GM23338 (cell line): Measurements from ENCODE around the gene COQ10A. TPM values are rescaled to one million over a fixed set of nuclear protein-coding genes. Genes with fewer than 3 reads are reported as not detected.

Experiments
- ATAC-seq: fragments of 200-7000 bp; cut with Tn5 transposase; 3 replicates; pipeline ENCODE4 v1.9.1; 2020
- DNase-seq: peaks from one replicate; pipeline ENCODE4 v3.0.0-alpha.2; 2015; ENCODE audit warnings: low spot score
- H2AFZ ChIP-seq: fragments of 200-600 bp; sonication (generic); 2 replicates; pipeline ENCODE4 v1.8.0; 2016; ENCODE audit warnings: antibody characterized with exemption, mild to moderate bottlenecking, moderate library complexity
- H3F3A ChIP-seq: fragments of 200-600 bp; sonication (generic); replicated peaks from 2 replicates; pipeline ENCODE4 v1.8.0; 2017; ENCODE audit warnings: antibody characterized with exemption, mixed run types, low read depth
- H3K27ac ChIP-seq: fragments of 200-600 bp; sonication (generic); 2 replicates; pipeline ENCODE4 v1.6.1; 2016; ENCODE audit warnings: low read depth
- H3K27me3 ChIP-seq: fragments of 200-600 bp; sonication (generic); 2 replicates; pipeline ENCODE4 v1.8.0; 2016; ENCODE audit warnings: mild to moderate bottlenecking, mixed run types, moderate library complexity; ENCODE audit not compliant: insufficient read depth
- H3K36me3 ChIP-seq: fragments of 200-600 bp; sonication (generic); 2 replicates; pipeline ENCODE4 v1.8.0; 2016; ENCODE audit warnings: mild to moderate bottlenecking; ENCODE audit not compliant: insufficient read depth
- H3K4me1 ChIP-seq: fragments of 200-600 bp; sonication (generic); 2 replicates; pipeline ENCODE4 v1.8.0; 2016; ENCODE audit warnings: mild to moderate bottlenecking, moderate library complexity; ENCODE audit not compliant: insufficient read depth
- H3K4me2 ChIP-seq: fragments of 200-600 bp; sonication (generic); 2 replicates; pipeline ENCODE4 v1.7.1; 2017; ENCODE audit warnings: mixed run types
- H3K4me3 ChIP-seq: fragments of 200-600 bp; sonication (generic); 2 replicates; pipeline ENCODE4 v1.6.1; 2016; ENCODE audit warnings: mixed run types
- H3K79me2 ChIP-seq: fragments of 200-600 bp; sonication (generic); replicated peaks from 2 replicates; pipeline ENCODE4 v1.8.0; 2017; ENCODE audit warnings: mild to moderate bottlenecking; ENCODE audit not compliant: insufficient read depth
- H3K9me2 ChIP-seq: fragments of 200-600 bp; sonication (generic); 2 replicates; pipeline ENCODE4 v1.8.0; 2017; ENCODE audit not compliant: insufficient read depth
- H4K20me1 ChIP-seq: fragments of 200-600 bp; sonication (generic); replicated peaks from 2 replicates; pipeline ENCODE4 v1.8.0; 2017; ENCODE audit warnings: mild to moderate bottlenecking; ENCODE audit not compliant: insufficient read depth
- H3K27ac Mint-ChIP-seq: 2 replicates; pipeline ENCODE4 v1.8.0; 2020; ENCODE audit warnings: inconsistent platforms, mild to moderate bottlenecking, moderate library complexity, mixed read lengths
- H3K27me3 Mint-ChIP-seq: 3 replicates; pipeline ENCODE4 v1.8.0; 2022; ENCODE audit warnings: low read depth, mild to moderate bottlenecking, moderate library complexity, mixed read lengths, inconsistent platforms; ENCODE audit not compliant: insufficient read depth, poor library complexity
- H3K36me3 Mint-ChIP-seq: 3 replicates; pipeline ENCODE4 v1.8.0; 2021; ENCODE audit warnings: low read depth, mild to moderate bottlenecking, inconsistent platforms, moderate library complexity, mixed read lengths
- H3K4me1 Mint-ChIP-seq: 3 replicates; pipeline ENCODE4 v1.8.0; 2020; ENCODE audit warnings: mild to moderate bottlenecking, inconsistent platforms, mixed read lengths
- H3K4me3 Mint-ChIP-seq: 3 replicates; pipeline ENCODE4 v1.8.0; 2021; ENCODE audit warnings: moderate library complexity, mild to moderate bottlenecking, inconsistent platforms, mixed read lengths
- H3K9me3 Mint-ChIP-seq: 3 replicates; pipeline ENCODE4 v1.8.0; 2020; ENCODE audit warnings: moderate library complexity, mild to moderate bottlenecking, inconsistent platforms, mixed read lengths
- ETS1 ChIP-seq: IDR thresholded peaks from 2 replicates; pipeline ENCODE4 v1.6.1; 2016; ENCODE audit warnings: antibody characterized with exemption
- EZH2 ChIP-seq: fragments of 200-600 bp; sonication (generic); IDR thresholded peaks from one replicate; pipeline ENCODE4 v1.8.0; 2017; ENCODE audit warnings: antibody characterized with exemption, mild to moderate bottlenecking, low read depth; ENCODE audit not compliant: unreplicated experiment
- JUNB ChIP-seq: IDR thresholded peaks from one replicate; pipeline ENCODE4 v1.6.1; 2016; ENCODE audit warnings: antibody characterized with exemption; ENCODE audit not compliant: unreplicated experiment
- POLR2AphosphoS5 ChIP-seq: IDR thresholded peaks from 2 replicates; pipeline ENCODE4 v1.6.1; 2016; ENCODE audit warnings: antibody characterized with exemption, low read depth
- STAT1 ChIP-seq: IDR thresholded peaks from one replicate; pipeline ENCODE4 v1.6.1; 2016; ENCODE audit warnings: antibody characterized with exemption; ENCODE audit not compliant: unreplicated experiment
- ZNF331 ChIP-seq: fragments of 250-450 bp; sonication (Bioruptor Pico); IDR thresholded peaks from 2 replicates; pipeline ENCODE4 v1.5.0; 2020; ENCODE audit warnings: low read depth, mild to moderate bottlenecking, moderate library complexity
- ZNF462 ChIP-seq: fragments of 250-450 bp; sonication (Bioruptor Pico); IDR thresholded peaks from 2 replicates; pipeline ENCODE4 v1.5.0; 2020; ENCODE audit warnings: mild to moderate bottlenecking, moderate library complexity
- polyA plus RNA-seq: library from polyadenylated mRNA; unstranded; fragments of >200 nt; fragmentation: Nextera tagmentation; extraction: Ambion mirVana; gene quantifications from 2 replicates; pipeline ENCODE4 v1.2.1, GENCODE V29; 2016
- total RNA-seq: library from RNA; depleted of rRNA; stranded (reverse); fragments of >200 nt; shearing (Covaris generic); gene quantifications from 2 replicates; pipeline ENCODE4 v1.2.3, GENCODE V29; 2014
- TF ChIP-seq, protein P1 (sequence below), 2 experiments: fragments of 200-600 bp in 1 of 2; sonication (generic) in 1 of 2; conservative IDR thresholded peaks; 2 replicates each; pipeline versions ENCODE4 v1.5.1 to v1.6.1; 2016 to 2017; ENCODE audit warnings: antibody characterized with exemption in 2 of 2, low read depth in 2 of 2, mild to moderate bottlenecking in 2 of 2, moderate library complexity in 1 of 2

Gene COQ10A
- total and polyA plus RNA-seq, 2 experiments from 2014 or later, result 12.8 to 15.2 TPM

DNA sequence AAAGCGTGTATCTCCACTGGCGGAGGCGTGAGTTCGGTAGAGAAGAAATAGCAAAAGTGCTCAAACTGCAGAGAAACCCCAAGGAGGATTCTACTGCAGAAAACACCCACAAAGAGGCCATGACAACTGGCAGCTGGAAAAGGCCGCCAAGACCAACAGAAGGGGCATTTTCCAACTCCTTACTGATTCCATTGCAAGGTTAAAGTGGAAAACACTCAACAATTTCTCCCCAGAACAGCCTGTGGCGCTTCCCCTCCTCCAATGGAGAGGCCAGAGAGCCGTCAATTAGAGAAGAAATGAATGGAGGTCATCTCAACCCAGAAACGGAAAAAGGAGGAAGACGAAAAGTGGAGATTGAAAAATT, 7.9 kb upstream of the COQ10A start (continued):
- no peak for TF ChIP-seq ZNF331 (CRISPR knock-in tag)

DNA sequence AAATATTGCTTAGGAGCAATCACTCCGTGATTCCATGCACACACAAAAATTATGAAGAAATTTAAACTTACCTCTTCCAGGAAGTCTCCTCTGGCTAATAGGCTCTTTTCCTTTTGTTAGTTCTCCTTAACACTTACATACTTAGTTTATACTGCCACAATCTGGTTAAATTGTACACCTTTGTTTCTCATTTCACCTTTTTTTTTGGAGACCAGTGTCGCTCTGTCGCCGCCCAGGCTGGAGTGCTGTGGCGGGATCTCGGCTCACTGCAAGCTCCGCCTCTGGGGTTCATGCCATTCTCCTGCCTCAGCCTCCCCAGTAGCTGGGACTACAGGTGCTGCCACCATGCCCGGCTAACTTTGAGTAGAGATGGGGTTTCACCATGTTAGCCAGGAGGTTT, 6.4 kb upstream of the COQ10A start:
- no peak overlapping the region for H3K27ac ChIP-seq
- no peaks in the 10 kb centered on the region for H3K9me2 ChIP-seq
- H3K36me3 ChIP-seq, result peaks cover 15% of the 10 kb centered on the region; the same call in 1 of the 2 replicates
- Mint-ChIP-seq H3K4me1 (peaks cover 18% of the 10 kb centered on the region), H3K9me3 (no peaks in the 10 kb centered on the region; the same call in 1 of the 3 replicates), H3K4me3 (no peak overlapping the region), H3K27me3 (peaks cover 25% of the 10 kb centered on the region), H3K36me3 (peaks cover 11% of the 10 kb centered on the region), H3K27ac (no peak overlapping the region)
- no peaks in the 10 kb centered on the region for H3K27me3 ChIP-seq
- no peak for TF ChIP-seq POLR2AphosphoS5
- TF ChIP-seq STAT1, result no peak
- TF ChIP-seq EZH2, result no peak
- TF ChIP-seq ETS1, result no peak
- no peak for TF ChIP-seq ZNF331 (CRISPR knock-in tag)
- no peak for TF ChIP-seq ZNF462 (CRISPR knock-in tag)
- no peak for TF ChIP-seq JUNB
- TF ChIP-seq, protein P1, sequence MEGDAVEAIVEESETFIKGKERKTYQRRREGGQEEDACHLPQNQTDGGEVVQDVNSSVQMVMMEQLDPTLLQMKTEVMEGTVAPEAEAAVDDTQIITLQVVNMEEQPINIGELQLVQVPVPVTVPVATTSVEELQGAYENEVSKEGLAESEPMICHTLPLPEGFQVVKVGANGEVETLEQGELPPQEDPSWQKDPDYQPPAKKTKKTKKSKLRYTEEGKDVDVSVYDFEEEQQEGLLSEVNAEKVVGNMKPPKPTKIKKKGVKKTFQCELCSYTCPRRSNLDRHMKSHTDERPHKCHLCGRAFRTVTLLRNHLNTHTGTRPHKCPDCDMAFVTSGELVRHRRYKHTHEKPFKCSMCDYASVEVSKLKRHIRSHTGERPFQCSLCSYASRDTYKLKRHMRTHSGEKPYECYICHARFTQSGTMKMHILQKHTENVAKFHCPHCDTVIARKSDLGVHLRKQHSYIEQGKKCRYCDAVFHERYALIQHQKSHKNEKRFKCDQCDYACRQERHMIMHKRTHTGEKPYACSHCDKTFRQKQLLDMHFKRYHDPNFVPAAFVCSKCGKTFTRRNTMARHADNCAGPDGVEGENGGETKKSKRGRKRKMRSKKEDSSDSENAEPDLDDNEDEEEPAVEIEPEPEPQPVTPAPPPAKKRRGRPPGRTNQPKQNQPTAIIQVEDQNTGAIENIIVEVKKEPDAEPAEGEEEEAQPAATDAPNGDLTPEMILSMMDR (conservative IDR thresholded peaks at IDR 0.05; ENCODE audit: low read depth in 2 of 2), result no peak
- H3F3A ChIP-seq, result peaks cover 19% of the 10 kb centered on the region
- H3K79me2 ChIP-seq, result peaks cover 13% of the 10 kb centered on the region; the same call in 1 of the 2 replicates
- peaks cover 17% of the 10 kb centered on the region for H3K4me1 ChIP-seq
- DNase-seq (no peak), ATAC-seq (no peak)
- no peak overlapping the region for H2AFZ ChIP-seq
- H4K20me1 ChIP-seq, result peaks cover 14% of the 10 kb centered on the region
- no peak overlapping the region for H3K4me3 ChIP-seq
- H3K4me2 ChIP-seq, result no peak overlapping the region
